Gastroesophageal sphincter (tissue), 4 donors: ENCODE measurements around the gene SLC9A4. TPM values are rescaled to one million over a fixed set of nuclear protein-coding genes. Genes with fewer than 3 reads are reported as not detected.

ENCODE experiments used
- ATAC-seq: fragments of 150-250 bp; one replicate; pipeline ENCODE4 v1.9.1; 2016; ENCODE audit warnings: mild to moderate bottlenecking, moderate library complexity
- H3K27ac ChIP-seq, 4 donors: fragments of 200-600 bp; sonication (generic) in 3 of 4; 1 replicate in 3 of 4; 2 replicates in 1 of 4; pipeline ENCODE4 v1.5.1; 2016 to 2019
- H3K27me3 ChIP-seq: fragments of 200-600 bp; sonication (generic); one replicate; pipeline ENCODE4 v1.5.1; 2019
- H3K36me3 ChIP-seq, 2 donors: fragments of 200-600 bp; sonication (generic); one replicate each; pipeline ENCODE4 v1.5.1; 2019; ENCODE audit warnings: control low read depth in 1 of 2
- H3K4me1 ChIP-seq, 3 donors: fragments of 200-600 bp; sonication (generic); 1 replicate in 2 of 3; 2 replicates in 1 of 3; pipeline ENCODE4 v1.5.1; 2016 to 2019; ENCODE audit warnings: control low read depth in 2 of 3
- H3K4me3 ChIP-seq, 2 donors: fragments of 200-600 bp; sonication (generic); one replicate each; pipeline ENCODE4 v1.5.1; 2019; ENCODE audit warnings: mild to moderate bottlenecking in 1 of 2, moderate library complexity in 1 of 2
- H3K9me3 ChIP-seq, 3 donors: fragments of 200-600 bp; sonication (generic); one replicate each; pipeline ENCODE4 v1.5.1; 2017 to 2019; ENCODE audit warnings: control low read depth in 2 of 3
- CTCF ChIP-seq, 4 experiments: fragments of 200-600 bp in 2 of 4; fragments of 450-650 bp in 2 of 4; sonication (generic) in 1 of 4; IDR thresholded peaks; one replicate each; pipeline ENCODE4 v1.5.1; 2017 to 2019; ENCODE audit warnings: antibody characterized with exemption in 4 of 4, mild to moderate bottlenecking in 2 of 4, moderate library complexity in 2 of 4
- EP300 ChIP-seq: sonication (generic); formaldehyde crosslinking; IDR thresholded peaks from one replicate; pipeline ENCODE4 v1.6.1; 2017; ENCODE audit warnings: antibody characterized with exemption, mild to moderate bottlenecking
- POLR2A ChIP-seq, 2 donors: fragments of 450-650 bp; IDR thresholded peaks; one replicate each; pipeline ENCODE4 v1.6.1; 2017; ENCODE audit warnings: antibody characterized with exemption in 2 of 2, mild to moderate bottlenecking in 2 of 2, moderate library complexity in 1 of 2
- POLR2AphosphoS5 ChIP-seq: sonication (generic); formaldehyde crosslinking; IDR thresholded peaks from one replicate; pipeline ENCODE4 v1.6.1; 2017; ENCODE audit warnings: antibody characterized with exemption
- WGBS, 2 donors: methylation state at CpG; one replicate each; pipeline ENCODE4 v1.1.5; 2018; ENCODE audit warnings: low coverage in 1 of 2; 5-methylcytosine and 5-hydroxymethylcytosine counted together
- total RNA-seq, 4 donors: library from RNA; depleted of rRNA; stranded (reverse); fragments of >200 nt; gene quantifications; one replicate each; pipeline ENCODE4 v1.1.0, GENCODE V29; 2016

Gene SLC9A4
- total RNA-seq, 4 donors from 2014 or later: 0.22 TPM; not detected in 3

- no peak overlapping the region for H3K4me3 ChIP-seq
- 67 to 75% methylated on average over 1 of the region's 1 CpG for WGBS, 2 donors
- no peak overlapping the region for H3K27ac ChIP-seq
- no peaks in the 10 kb centered on the region for H3K9me3 ChIP-seq
- no peaks in the 10 kb centered on the region for H3K4me1 ChIP-seq
- no peak for ATAC-seq
- TF ChIP-seq POLR2AphosphoS5: no peak
- TF ChIP-seq EP300: no peak
- no peak for TF ChIP-seq POLR2A (IDR thresholded peaks at IDR 0.05)
- no peak for TF ChIP-seq CTCF (IDR thresholded peaks at IDR 0.05)
- no peaks in the 10 kb centered on the region for H3K27me3 ChIP-seq
- no peaks in the 10 kb centered on the region for H3K36me3 ChIP-seq
Observed at GRCh38 chr2:102520801-102521200, 47.8 kb downstream of the SLC9A4 start.

GRCh38 chr2:102522162-102522561 lies 49.1 kb downstream of the SLC9A4 start:
- no peak for ATAC-seq

GRCh38 chr2:102522890-102523289 lies 49.9 kb downstream of the SLC9A4 start:
- 82% methylated on average over 2 of the region's 3 CpGs; no CpG with 5 or more reads in 1 of the 2 donors for WGBS, 2 donors
- Histone ChIP-seq H3K4me3 (no peak overlapping the region), H3K9me3 (no peaks in the 10 kb centered on the region), H3K27ac (no peak overlapping the region), H3K27me3 (no peaks in the 10 kb centered on the region), H3K36me3 (no peaks in the 10 kb centered on the region), H3K4me1 (no peaks in the 10 kb centered on the region)
- no peak for ATAC-seq
- no peak for TF ChIP-seq POLR2AphosphoS5
- TF ChIP-seq EP300: no peak

More at GRCh38 chr2:102522162-102522561, 49.1 kb downstream of the SLC9A4 start:
- Histone ChIP-seq H3K27me3 (no peaks in the 10 kb centered on the region), H3K4me3 (no peak overlapping the region), H3K27ac (no peak overlapping the region), H3K9me3 (no peaks in the 10 kb centered on the region), H3K4me1 (no peaks in the 10 kb centered on the region), H3K36me3 (no peaks in the 10 kb centered on the region)
- no peak for TF ChIP-seq EP300
- TF ChIP-seq POLR2AphosphoS5: no peak
- no peak for TF ChIP-seq POLR2A (IDR thresholded peaks at IDR 0.05)
- no peak for TF ChIP-seq CTCF (IDR thresholded peaks at IDR 0.05)
- 68 to 81% methylated on average over 3 of the region's 4 CpGs for WGBS, 2 donors

GRCh38 chr2:102523651-102524050 lies 50.6 kb downstream of the SLC9A4 start:
- H3K4me3 ChIP-seq: no peak overlapping the region
- H3K4me1 ChIP-seq: no peaks in the 10 kb centered on the region
- H3K36me3 ChIP-seq: no peaks in the 10 kb centered on the region
- H3K27me3 ChIP-seq: no peaks in the 10 kb centered on the region
- no peak for ATAC-seq
- 57 to 80% methylated on average over 1 to 3 of the region's 3 CpGs for WGBS, 2 donors
- TF ChIP-seq POLR2AphosphoS5 (no peak), EP300 (no peak), POLR2A (IDR thresholded peaks at IDR 0.05) (no peak), CTCF (IDR thresholded peaks at IDR 0.05) (no peak)
- H3K27ac ChIP-seq: no peak overlapping the region
- no peaks in the 10 kb centered on the region for H3K9me3 ChIP-seq

GRCh38 chr2:102527086-102527485 lies 54.1 kb downstream of the SLC9A4 start:
- Histone ChIP-seq H3K36me3 (no peaks in the 10 kb centered on the region), H3K4me3 (no peak overlapping the region), H3K27ac (no peak overlapping the region), H3K27me3 (no peaks in the 10 kb centered on the region), H3K9me3 (no peaks in the 10 kb centered on the region), H3K4me1 (no peaks in the 10 kb centered on the region)
- TF ChIP-seq CTCF (IDR thresholded peaks at IDR 0.05) (no peak), POLR2A (IDR thresholded peaks at IDR 0.05) (no peak), EP300 (no peak), POLR2AphosphoS5 (no peak)
- no peak for ATAC-seq
